ENCODE data around the gene CDK5RAP2.
"Not testable (repeated sequence)": the region's sequence is repeated elsewhere in the genome, so short reads cannot be mapped to it uniquely, and the experiment has no call there.

The CDK5RAP2 gene

GRCh38 chr9:120580051-120580896, at the start of gene CDK5RAP2:
Gene CDK5RAP2 (minus strand): TSS chr9:120580167. CDS start chr9:120579978, 189 bp downstream.
- peak; percentile 90 for DNase-seq

GRCh38 chr9:120628925-120629497, 49.0 kb upstream of the CDK5RAP2 start:
- not testable (repeated sequence) for DNase-seq

- DNase-seq = no peak
Observed at GRCh38 chr9:120628207-120628924, 48.4 kb upstream of the CDK5RAP2 start.

- no peak for DNase-seq
Observed at GRCh38 chr9:120627073-120627472, 47.1 kb upstream of the CDK5RAP2 start.

- DNase-seq = no peak
Observed at GRCh38 chr9:120626512-120626911, 46.5 kb upstream of the CDK5RAP2 start.

GRCh38 chr9:120625222-120625621, 45.3 kb upstream of the CDK5RAP2 start:
- DNase-seq = no peak

GRCh38 chr9:120622790-120623189, 42.8 kb upstream of the CDK5RAP2 start:
- DNase-seq = no peak

GRCh38 chr9:120621941-120622340, 42.0 kb upstream of the CDK5RAP2 start:
- DNase-seq = no peak

- DNase-seq = no peak
Observed at GRCh38 chr9:120619751-120620655, 40.0 kb upstream of the CDK5RAP2 start.

- no peak for DNase-seq
Observed at GRCh38 chr9:120616966-120617935, 37.3 kb upstream of the CDK5RAP2 start.

GRCh38 chr9:120612218-120612617, 32.3 kb upstream of the CDK5RAP2 start:
- DNase-seq = no peak

GRCh38 chr9:120611690-120612068, 31.7 kb upstream of the CDK5RAP2 start:
- DNase-seq = no peak

GRCh38 chr9:120610975-120611689, 31.2 kb upstream of the CDK5RAP2 start:
- no peak for DNase-seq

- DNase-seq = no peak
Observed at GRCh38 chr9:120609636-120610035, 29.7 kb upstream of the CDK5RAP2 start.

GRCh38 chr9:120608421-120608820, 28.5 kb upstream of the CDK5RAP2 start:
- DNase-seq = no peak

- no peak for DNase-seq
Observed at GRCh38 chr9:120603591-120603990, 23.6 kb upstream of the CDK5RAP2 start.

- no peak for DNase-seq
Observed at GRCh38 chr9:120603010-120603409, 23.0 kb upstream of the CDK5RAP2 start.

- DNase-seq = no peak
Observed at GRCh38 chr9:120593955-120594277, 13.9 kb upstream of the CDK5RAP2 start.

GRCh38 chr9:120593250-120593954, 13.4 kb upstream of the CDK5RAP2 start:
- DNase-seq = no peak

- DNase-seq = no peak
Observed at GRCh38 chr9:120592210-120592609, 12.2 kb upstream of the CDK5RAP2 start.
